Cerebellar nuclear complex (tissue), 1 donor: ENCODE measurements around the gene SETMAR.

Experiments used
- DNase-seq, 2 experiments: peaks; one replicate each; lab custom pipeline; 2025; lab: John Stamatoyannopoulos, UW

Gene SETMAR

DNA sequence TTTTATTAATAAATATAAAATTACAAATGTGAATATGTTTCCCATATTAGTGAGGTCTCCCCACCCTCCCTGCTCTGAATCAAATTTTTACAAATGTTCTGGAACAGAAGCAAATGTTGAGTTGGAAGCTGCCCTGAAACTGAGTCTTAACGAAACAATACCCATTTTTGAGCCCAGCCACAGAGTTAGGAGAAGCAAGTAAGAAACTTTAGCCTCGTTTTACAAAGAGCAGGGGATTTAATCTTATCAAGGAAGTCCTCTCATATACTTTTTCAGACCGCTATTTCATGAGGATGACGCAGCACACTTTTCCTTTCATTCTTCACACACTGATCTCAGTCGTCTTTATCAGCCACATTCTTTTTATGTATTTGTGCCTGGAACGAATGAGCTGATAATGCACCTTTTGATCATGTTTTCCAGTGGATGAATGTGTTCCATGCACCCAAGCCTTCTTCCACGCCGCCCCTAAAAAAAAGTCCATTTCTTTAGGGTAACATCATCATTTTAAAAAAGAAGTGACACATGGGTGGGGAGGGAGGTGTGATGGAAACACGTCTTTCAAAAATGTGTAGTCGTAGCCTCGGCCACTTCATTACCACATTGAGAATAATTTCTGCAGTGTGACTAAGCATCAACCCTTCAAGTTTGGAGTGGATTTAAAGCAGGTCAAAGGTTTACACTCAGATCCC is 48.1 kb downstream of the SETMAR start:
- DNase-seq: no peak

DNA sequence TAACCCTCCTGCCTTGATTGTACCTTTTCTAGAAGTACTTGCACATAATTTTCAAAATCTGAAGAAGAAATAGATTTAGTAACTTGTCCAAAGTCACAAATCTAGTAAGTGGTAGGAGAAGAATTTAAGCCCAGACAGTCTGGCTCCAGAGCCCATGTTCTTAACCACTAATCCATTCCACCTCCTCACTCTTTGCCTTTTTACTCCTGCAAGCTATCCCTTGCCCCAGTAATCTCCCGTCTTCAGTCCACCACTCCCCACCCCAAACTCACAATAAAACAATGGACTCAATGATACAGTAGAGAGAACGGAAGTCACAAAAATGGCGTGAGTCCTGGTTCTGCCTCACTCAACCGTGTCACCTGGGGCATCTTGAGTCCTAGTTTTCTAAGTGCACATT is 48.7 kb downstream of the SETMAR start:
- no peak for DNase-seq

DNA sequence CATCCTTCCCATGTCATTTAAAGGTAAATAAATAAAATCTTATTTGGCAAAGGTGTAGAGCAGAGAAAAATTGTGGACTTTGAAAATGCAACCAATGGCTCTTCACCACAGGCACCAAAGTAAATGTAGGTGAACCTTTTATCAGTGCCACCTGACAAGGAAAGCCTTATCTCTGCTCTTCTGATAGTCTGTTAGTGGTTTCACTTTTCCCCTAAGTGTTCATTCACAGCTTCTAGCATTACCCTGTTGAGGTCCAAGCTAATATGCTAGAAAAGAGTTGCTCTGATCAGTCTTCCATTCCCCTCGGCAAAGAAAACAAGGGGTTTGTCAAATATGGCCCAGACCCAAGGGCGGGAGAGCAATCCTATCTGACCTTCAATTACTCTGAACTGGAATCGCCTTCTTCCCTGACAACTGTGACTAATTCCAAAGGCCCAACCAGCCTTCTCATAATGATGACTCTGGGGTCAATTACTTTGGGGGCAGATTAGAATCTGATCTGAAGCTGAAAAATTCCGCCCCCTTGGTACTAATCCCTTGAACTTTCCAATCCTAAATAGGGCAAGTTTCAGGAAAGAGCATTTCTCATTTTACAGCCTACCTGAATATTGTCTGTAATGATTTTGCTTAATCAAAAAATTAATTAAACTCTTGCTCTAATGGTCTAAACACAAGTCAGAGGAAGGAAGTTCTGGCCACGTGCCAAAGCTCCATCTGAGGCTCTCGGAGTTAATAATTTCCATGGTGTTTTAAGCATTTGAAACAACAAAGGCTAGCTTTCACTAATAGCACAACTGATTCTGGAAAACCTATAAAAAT is 52.4 kb downstream of the SETMAR start:
- DNase-seq: no peak

DNA sequence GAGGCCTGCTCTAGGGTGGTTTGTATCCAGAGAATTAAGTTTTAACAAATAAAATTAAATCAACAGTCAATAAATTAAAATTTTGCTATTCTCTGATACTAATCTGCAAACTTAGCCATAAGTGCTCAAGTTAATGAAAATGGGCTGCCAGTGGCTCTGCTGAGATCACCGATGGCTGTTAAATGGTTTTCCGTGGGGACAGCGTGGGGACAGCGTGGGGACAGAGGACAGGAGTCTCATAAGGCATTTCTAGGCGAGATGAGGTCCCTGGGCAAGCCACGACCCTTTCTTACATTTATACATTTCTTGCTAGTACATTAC is 53.0 kb downstream of the SETMAR start:
- DNase-seq: no peak

DNA sequence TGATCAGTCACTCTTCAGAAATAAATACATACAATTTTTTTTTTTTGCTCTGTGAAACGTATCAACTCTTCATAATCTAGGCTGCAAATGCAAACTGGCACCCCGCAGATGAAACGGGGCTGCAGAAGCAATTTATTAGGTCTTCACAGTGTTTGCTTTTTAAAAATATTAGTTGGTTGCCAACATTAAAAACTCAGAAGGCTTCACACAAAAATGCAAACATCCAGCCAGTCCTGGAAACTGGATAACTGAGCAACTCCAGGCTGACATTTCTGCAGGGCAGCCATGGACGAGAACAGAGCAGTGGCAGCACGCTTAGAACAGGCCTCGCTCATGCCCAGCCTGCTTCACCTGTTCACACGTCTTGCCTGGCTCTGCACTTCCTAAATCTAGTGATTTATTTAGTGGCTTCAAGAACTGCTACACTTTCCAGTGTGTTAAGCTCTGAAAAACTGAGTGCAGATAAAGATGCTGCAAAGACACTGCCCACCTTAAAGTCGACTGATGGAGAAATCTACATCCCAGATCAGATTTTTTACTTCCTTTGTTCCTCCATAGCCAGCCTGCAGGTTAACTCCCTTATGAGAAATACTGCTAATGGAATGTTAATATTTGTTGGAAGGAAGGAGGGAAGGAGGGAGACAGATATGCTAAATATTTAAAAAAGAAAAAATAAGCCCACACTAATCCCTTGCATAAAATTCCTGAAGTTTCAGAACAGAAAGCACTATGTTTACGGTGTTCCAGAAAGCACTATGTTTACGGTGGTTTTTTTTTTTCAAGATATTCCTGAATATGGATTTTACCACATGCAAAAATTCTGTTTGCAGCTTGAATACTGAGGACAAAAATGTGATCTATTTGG is 53.6 kb downstream of the SETMAR start:
- no peak for DNase-seq

GRCh38 chr3:4358273-4358672 is 55.1 kb downstream of the SETMAR start:
- DNase-seq: no peak

DNA sequence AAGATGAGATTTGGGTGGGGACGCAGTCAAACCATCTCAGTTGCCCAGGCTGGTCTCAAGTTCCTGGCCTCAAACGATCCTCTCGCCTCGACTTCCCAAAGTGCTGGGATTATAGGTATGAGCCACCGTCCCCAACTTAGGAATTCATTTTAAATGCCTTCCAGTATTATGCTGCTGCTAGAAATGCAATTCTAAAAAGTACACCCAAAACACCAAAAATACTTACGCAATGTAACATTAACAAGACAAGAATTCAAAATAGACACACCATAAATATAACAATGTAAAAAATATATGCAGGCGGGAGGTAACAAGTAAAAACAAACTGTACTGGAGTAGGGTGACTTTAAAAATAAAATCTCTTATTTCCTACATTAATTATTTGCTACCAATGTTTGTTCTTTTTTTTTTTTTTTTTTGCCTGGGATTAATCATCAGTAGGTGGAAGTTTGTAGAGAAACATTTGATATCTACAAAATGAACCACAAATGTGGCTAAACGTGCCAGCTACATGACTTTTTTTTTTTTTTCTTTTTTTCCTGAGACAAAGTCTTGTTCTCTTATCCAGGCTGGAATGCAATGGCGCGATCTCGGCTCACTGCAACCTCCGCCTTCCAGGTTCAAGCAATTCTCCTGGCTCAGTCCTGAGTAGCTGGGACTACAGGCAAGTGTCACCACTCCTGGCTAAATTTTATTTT is 56.8 kb downstream of the SETMAR start:
- no peak for DNase-seq

GRCh38 chr3:4360817-4361216 is 57.6 kb downstream of the SETMAR start:
- DNase-seq: no peak

GRCh38 chr3:4362523-4362922 is 59.4 kb downstream of the SETMAR start:
- DNase-seq: no peak
